SU-DHL-6 (cell line): ENCODE results near the gene NDNF.

ENCODE experiments used
- CTCF ChIP-seq: fragments of 200-600 bp; sonication (generic); IDR thresholded peaks from one replicate; pipeline ENCODE4 v1.5.1; 2017; ENCODE audit warnings: antibody characterized with exemption, mild to moderate bottlenecking, low read length, moderate library complexity; ENCODE audit not compliant: insufficient read depth, poor library complexity, severe bottlenecking
- EZH2phosphoT487 ChIP-seq: fragments of 200-600 bp; sonication (generic), shearing (Covaris generic); conservative IDR thresholded peaks from 2 replicates; pipeline ENCODE4 v1.6.1; 2018; ENCODE audit warnings: mild to moderate bottlenecking, antibody characterized with exemption, low read length, moderate library complexity, mixed read lengths

GRCh38 chr4:121093261-121093660, 20.9 kb upstream of the NDNF start:
- TF ChIP-seq CTCF (no peak), EZH2phosphoT487 (no peak)
